DMS 273 (cell line): Measurements from ENCODE around the gene TCF3.

Experiments
- DNase-seq: peaks from one replicate; lab custom pipeline; 2025; ENCODE audit not compliant: unreplicated experiment; lab: John Stamatoyannopoulos, UW

Gene TCF3

DNA sequence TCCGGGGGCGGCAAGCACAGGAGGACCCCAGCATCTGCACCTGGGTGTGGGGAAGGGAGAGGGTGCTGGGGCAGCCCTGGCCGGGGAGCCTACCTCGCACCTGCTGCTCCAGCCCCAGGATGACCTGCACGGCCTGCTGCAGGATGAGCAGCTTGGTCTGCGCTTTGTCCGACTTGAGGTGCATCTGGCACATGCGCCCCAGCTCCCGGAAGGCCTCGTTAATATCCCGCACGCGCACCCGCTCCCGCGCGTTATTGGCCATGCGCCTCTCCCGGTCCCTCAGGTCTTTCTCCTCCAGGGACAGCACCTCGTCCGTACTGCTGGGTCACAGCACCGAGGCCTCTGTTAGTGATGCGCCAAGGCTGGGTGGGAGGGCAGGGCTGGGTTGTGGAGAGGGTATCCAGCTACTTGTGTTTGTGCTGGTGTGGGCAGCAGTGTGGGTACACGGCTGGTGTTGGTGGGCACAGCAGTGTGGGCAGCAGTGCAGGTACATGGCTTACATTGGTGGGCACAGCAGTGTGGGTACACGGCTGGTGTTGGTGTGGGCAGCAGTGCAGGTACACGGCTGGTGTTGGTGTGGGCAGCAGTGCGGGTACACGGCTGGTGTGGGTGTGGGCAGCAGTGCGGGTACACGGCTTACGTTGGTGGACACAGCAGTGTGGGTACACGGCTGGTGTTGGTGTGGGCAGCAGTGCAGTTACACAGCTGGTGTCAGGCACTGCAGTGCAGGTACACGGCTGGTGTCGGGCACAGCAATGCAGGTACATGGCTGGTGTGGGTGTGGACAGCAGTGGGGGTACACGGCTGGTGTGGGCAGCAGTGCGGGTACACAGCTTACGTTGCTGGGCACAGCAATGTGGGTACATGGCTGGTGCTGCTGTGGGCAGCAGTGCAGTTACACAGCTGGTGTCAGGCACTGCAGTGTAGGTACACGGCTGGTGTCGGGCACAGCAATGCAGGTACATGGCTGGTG is 40.0 kb downstream of the TCF3 start:
- no peak for DNase-seq

GRCh38 chr19:1611353-1611752 is 41.1 kb downstream of the TCF3 start:
- no peak for DNase-seq

GRCh38 chr19:1610579-1610978 is 41.8 kb downstream of the TCF3 start:
- DNase-seq = no peak

DNA sequence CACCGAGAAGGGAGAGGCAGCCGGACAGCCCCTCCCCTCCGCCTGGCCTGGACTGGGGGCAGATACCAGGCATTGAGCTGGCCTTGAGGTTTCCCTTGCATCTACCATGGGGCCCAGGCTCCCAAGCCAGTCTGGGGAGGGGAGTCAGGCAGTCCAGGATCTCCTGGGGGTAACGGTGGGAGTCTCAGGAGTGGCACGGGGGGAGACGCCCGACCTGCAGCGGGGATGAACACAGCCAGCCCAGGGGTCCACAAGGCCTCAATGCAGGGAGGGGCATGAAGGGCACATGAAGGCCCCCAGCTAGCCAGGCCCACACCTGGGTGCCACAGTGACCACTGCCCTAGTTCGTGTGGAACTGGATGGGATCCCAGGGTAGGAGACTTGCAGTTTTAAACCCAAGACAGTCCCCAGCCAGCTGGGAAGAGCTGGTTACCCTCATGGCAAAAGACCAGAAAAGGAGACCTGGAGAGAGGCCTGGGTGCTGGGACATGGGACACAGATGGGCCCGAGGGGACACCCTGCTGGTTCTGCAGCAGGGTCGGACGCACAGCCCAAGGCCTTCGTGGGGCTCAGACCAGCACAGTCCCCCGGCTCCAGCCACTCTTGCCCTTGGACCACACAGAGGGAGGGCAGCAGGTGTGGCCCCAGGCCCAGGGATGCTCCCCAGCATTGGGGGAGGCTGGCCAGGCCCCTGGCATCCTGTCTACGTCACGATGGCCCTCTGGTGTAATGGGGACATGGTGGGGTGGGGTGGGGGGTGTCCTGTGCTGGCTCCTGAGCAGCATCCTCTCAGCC is 42.5 kb downstream of the TCF3 start:
- no peak for DNase-seq

- DNase-seq = no peak
These were observed 43.4 kb downstream of the TCF3 start for GRCh38 chr19:1609103-1609396.

- DNase-seq = peak; percentile 60
These were observed 43.9 kb downstream of the TCF3 start for GRCh38 chr19:1608359-1609102.

- DNase-seq = no peak
These were observed 46.2 kb downstream of the TCF3 start for GRCh38 chr19:1606138-1606651.

DNA sequence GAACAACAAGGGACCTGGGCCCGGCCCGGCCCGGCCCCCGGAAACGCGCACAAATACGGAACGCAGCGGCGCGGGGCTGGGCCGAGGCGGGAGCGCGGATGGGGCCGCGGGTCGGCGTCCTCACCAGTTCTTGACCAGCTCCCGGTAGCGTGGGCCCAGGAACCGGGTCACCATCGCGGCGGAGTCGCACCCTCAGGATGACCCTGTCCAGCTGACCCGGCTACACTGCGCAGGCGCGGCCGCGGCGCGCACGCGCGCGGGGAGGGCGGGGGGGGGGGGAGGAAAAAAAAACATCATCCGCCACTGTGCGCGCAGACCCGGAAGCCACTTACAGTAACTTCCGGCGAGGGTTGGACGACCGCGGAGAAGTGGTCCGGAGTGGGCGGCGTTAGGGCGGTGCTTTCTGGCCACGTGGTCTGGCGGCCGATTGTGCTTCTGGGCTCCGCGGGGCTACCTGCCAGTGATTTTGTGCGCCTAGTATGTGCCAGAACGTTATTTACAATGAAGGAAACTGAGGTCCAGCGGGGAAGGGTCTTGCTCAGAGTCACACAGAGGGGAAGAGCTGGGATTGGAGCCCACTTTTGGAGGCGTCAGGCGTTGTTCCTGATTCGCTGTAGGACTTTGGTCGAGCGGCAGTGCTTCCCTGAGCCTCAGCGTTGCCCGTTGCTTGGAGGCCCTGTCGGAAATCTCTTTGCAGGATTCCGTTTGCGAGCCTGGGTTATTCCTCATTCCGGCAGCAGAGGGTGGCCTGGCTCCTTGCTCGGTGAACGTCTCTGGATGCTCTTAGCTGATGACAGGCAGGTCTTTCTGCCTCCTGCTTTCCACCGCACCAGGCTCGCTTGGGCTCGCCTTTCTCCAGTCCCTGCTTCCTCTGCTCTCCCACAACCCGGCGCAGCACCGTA is 46.9 kb downstream of the TCF3 start, which contains the start of gene UQCR11:
Gene UQCR11 (minus strand): TSS at position 227 of the 902 bp plus-strand sequence. CDS start 53 bp downstream, at position 174.
- DNase-seq = peak; percentile 98

- no peak for DNase-seq
These were observed 50.2 kb downstream of the TCF3 start for GRCh38 chr19:1602091-1602707.

- no peak for DNase-seq
These were observed 50.8 kb downstream of the TCF3 start for GRCh38 chr19:1601613-1602064.

GRCh38 chr19:1599460-1599846 is 53.0 kb downstream of the TCF3 start:
- no peak for DNase-seq

DNA sequence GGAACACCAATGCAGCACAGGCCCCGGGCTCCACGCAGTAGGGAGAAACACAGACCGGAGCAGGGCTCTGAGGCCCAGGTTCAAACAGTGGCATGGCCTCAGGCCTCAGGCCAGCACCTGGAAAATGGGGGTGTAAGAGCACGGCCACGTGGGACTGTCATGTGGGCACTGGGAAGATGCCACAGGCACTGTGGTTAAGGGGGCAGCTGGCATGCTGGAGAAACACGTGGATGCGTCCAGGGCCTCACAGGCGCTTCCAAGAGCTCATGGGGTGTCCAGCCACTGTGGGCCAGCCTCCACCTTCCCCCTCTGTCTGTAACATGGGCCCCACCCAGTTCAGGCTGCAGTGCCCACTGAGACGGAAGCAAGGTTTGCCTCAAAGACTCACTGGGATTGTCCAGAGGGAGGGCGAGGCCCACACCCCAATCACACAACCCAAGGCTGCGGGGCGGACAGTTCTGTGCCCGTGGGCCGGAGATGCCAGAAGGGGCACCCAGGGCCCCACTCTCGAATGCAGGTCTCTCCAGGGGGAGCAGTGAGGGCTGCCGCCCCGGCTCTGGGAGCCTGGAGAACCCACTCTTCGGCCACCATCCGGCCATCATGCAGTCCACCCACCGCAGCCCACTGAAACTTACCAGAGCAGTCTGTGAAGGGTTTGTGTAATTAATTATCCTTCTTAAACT is 53.5 kb downstream of the TCF3 start:
- no peak for DNase-seq

GRCh38 chr19:1593501-1593772 is 59.0 kb downstream of the TCF3 start:
- no peak for DNase-seq

- peak; percentile 98 for DNase-seq
These were observed 59.5 kb downstream of the TCF3 start, which contains the start of gene MBD3 for GRCh38 chr19:1592755-1593500. MBD3 (minus strand) TSS chr19:1592865; CDS start chr19:1592631, 234 bp downstream.

- DNase-seq = peak; percentile 96
These were observed 60.2 kb downstream of the TCF3 start for GRCh38 chr19:1592024-1592754.

DNA sequence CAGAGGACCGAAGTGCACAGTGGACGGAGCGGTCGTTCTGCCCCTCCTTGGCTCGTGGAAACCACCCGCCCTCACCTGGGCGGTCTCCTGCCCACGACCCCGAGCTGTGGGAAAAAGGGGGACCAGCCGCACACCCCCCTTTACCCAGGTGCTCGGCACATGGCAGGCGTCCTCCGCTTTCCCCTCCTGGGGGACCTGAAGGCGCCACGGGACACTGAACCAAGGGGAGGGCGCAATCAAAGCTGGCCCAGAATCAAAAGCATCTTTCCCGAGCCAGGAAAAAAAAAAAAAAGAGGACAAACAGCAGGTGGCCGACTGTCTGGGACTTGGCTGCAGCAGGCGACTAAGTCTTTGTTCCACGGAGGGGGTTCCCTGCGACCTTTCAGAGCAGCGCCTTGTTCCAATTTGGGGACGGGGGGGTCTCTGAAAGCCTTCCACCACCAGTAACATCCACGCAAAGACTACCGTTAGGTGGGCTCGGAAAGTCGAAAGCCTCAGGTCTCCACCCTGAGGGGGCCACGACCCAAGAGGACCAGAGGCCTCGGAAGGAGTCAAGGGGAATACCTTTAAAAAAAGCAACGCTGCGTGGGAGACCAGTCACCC is 60.9 kb downstream of the TCF3 start:
- peak; percentile 70 for DNase-seq

DNA sequence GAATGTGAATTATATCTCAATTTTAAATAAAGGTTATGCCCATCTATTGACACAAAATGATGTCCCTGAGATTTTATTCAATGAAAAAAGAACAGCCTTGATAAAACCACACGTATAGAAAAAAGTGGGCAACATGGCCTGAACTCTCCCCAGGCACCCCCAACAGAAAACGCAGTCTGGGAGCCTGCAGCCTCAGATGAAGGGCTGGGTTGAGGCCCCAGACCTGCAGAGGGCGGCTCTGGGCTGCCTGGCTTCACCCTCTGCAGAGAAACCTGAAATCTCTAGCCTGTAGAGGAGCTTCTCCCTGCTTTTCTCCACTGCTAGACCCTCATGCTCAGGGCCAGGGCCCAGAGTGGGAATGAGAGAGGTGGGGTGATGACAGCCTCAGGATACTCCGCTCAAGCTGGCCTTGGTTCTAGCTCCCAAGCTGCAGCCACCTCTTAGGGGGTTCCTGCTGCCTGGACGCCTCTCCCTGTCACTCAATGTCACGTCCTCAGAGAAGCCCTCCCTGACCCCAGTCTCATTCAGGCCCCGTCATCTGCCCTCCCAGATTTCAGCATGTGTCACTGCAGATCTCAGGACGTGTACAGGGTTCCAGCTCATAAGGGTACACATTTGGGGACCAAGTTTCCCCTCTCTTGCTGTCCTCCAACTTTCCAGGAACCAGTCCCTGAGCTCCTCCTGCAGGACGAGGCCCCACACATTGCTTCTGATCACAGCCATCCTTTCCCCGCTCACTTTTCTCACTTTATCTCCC is 61.6 kb downstream of the TCF3 start:
- peak; percentile 71 for DNase-seq
